ENCODE results near the gene ZNF584. TPM values are rescaled to one million over a fixed set of nuclear protein-coding genes. Genes with fewer than 3 reads are reported as not detected.

Gene ZNF584
- total and polyA plus RNA-seq, 2 experiments from 2014 or later = 2.3 to 8.1 TPM

GRCh38 chr19:58386576-58387337 lies 21.7 kb upstream of the ZNF584 start, which contains the start of gene RPS5:
Gene RPS5, plus strand, starts transcription at chr19:58387269. Its CDS starts 869 bp downstream, at chr19:58388138.
- H3K27me3 Mint-ChIP-seq (ENCODE audit: insufficient read depth, low read depth, poor library complexity) = peaks cover 20% of the 10 kb centered on the region
- peaks cover 46% of the 10 kb centered on the region for H3K79me2 ChIP-seq (replicated peaks; ENCODE audit: insufficient read depth)
- H3K36me3 Mint-ChIP-seq (ENCODE audit: low read depth) = peaks cover 47% of the 10 kb centered on the region
- peak within 1 kb of the TSS; percentile 98 for H3K27ac Mint-ChIP-seq
- peak within 1 kb of the TSS; percentile 94 for H3K27ac ChIP-seq (ENCODE audit: low read depth)
- peak; percentile 80 for TF ChIP-seq POLR2AphosphoS5 (IDR thresholded peaks at IDR 0.05; ENCODE audit: low read depth)
- no peak for TF ChIP-seq STAT1 (IDR thresholded peaks at IDR 0.05; ENCODE audit: unreplicated experiment)
- no peak for TF ChIP-seq EZH2phosphoT487 (IDR thresholded peaks at IDR 0.05; ENCODE audit: unreplicated experiment)
- no peak for TF ChIP-seq ZNF331 (CRISPR knock-in tag; IDR thresholded peaks at IDR 0.05; ENCODE audit: low read depth)
- TF ChIP-seq ZNF462 (CRISPR knock-in tag; IDR thresholded peaks at IDR 0.05) = no peak
- peak; percentile 85 for TF ChIP-seq CREB1 (CRISPR knock-in tag; IDR thresholded peaks at IDR 0.05; ENCODE audit: low read depth)
- no peak for TF ChIP-seq NANOG (IDR thresholded peaks at IDR 0.05; ENCODE audit: borderline replicate concordance)
- no peak for TF ChIP-seq CTCF (conservative IDR thresholded peaks at IDR 0.05; ENCODE audit: low read depth in 2 of 2)
- no peak for TF ChIP-seq ZNF114 (CRISPR knock-in tag; IDR thresholded peaks at IDR 0.05)
- no peak for TF ChIP-seq REST (IDR thresholded peaks at IDR 0.05; ENCODE audit: unreplicated experiment)
- no peak for TF ChIP-seq JUNB (IDR thresholded peaks at IDR 0.05; ENCODE audit: unreplicated experiment)
- TF ChIP-seq ETS1 (IDR thresholded peaks at IDR 0.05) = peak; percentile 91; the same call in 1 of the 2 replicates
- no peak for TF ChIP-seq EZH2 (IDR thresholded peaks at IDR 0.05; ENCODE audit: low read depth, unreplicated experiment)
- peaks cover 38% of the 10 kb centered on the region for H3F3A ChIP-seq (replicated peaks; ENCODE audit: low read depth)
- H3K27me3 ChIP-seq (ENCODE audit: insufficient read depth) = no peaks in the 10 kb centered on the region
- H3K4me3 ChIP-seq = peak within 1 kb of the TSS; percentile 87
- peaks cover 36% of the 10 kb centered on the region for H4K20me1 ChIP-seq (replicated peaks; ENCODE audit: insufficient read depth)
- peaks cover 31% of the 10 kb centered on the region for H3K36me3 ChIP-seq (ENCODE audit: insufficient read depth)
- H3K9me3 Mint-ChIP-seq = peaks cover 3% of the 10 kb centered on the region; the same call in 2 of the 3 replicates
- H3K4me1 ChIP-seq (ENCODE audit: insufficient read depth) = peaks cover 13% of the 10 kb centered on the region
- ATAC-seq (peak; percentile 89), DNase-seq (ENCODE audit: low spot score) (peak; percentile 99)
- H3K4me3 Mint-ChIP-seq = peak within 1 kb of the TSS; percentile 99
- H3K9me2 ChIP-seq (ENCODE audit: insufficient read depth) = no peaks in the 10 kb centered on the region
- peak within 1 kb of the TSS; percentile 1 for H2AFZ ChIP-seq
- H3K4me2 ChIP-seq = peak within 1 kb of the TSS; percentile 99
- peaks cover 25% of the 10 kb centered on the region for H3K4me1 Mint-ChIP-seq

Data from GM23338 (cell line).